NT2/D1 (cell line): Measurements from ENCODE around the gene KIAA1328.

Experiments
- SUZ12 ChIP-seq: IDR thresholded peaks from 2 replicates; pipeline ENCODE4 v1.6.1; 2011; ENCODE audit not compliant: insufficient read length, insufficient read depth; ENCODE audit errors: extremely low read depth
- YY1 ChIP-seq: IDR thresholded peaks from 2 replicates; pipeline ENCODE4 v1.6.1; 2011; ENCODE audit not compliant: insufficient read length, insufficient read depth
- ZNF274 ChIP-seq: IDR thresholded peaks from 2 replicates; pipeline ENCODE4 v1.6.1; 2011; ENCODE audit warnings: mild to moderate bottlenecking, low read depth, low read length

DNA sequence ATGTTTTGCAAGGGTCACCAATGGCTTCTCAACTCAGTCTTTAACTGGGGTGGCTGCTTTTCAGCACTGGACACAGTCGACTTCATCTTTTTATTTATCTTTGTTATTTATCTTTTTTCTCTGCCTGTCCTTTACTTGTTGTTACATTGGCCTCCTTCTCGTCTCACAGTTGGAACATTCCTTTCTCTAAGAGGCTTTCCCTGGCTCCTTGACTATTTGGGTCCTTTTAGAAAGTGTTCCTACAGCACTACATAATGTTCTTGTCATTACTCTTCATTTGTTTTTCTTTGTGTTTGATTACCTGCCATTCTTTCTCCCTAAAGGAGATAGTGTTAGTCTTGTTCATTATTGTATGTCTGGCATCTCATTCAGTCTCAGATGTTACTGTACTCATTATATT lies 122.0 kb downstream of the KIAA1328 start:
- no peak for TF ChIP-seq SUZ12
- no peak for TF ChIP-seq ZNF274
- TF ChIP-seq YY1 = no peak
